Measurements from ENCODE around the gene SLC16A9. TPM values are rescaled to one million over a fixed set of nuclear protein-coding genes. Genes with fewer than 3 reads are reported as not detected.

The SLC16A9 gene
- total RNA-seq, 2 donors from 2014 or later: 0.42 to 1.2 TPM

DNA sequence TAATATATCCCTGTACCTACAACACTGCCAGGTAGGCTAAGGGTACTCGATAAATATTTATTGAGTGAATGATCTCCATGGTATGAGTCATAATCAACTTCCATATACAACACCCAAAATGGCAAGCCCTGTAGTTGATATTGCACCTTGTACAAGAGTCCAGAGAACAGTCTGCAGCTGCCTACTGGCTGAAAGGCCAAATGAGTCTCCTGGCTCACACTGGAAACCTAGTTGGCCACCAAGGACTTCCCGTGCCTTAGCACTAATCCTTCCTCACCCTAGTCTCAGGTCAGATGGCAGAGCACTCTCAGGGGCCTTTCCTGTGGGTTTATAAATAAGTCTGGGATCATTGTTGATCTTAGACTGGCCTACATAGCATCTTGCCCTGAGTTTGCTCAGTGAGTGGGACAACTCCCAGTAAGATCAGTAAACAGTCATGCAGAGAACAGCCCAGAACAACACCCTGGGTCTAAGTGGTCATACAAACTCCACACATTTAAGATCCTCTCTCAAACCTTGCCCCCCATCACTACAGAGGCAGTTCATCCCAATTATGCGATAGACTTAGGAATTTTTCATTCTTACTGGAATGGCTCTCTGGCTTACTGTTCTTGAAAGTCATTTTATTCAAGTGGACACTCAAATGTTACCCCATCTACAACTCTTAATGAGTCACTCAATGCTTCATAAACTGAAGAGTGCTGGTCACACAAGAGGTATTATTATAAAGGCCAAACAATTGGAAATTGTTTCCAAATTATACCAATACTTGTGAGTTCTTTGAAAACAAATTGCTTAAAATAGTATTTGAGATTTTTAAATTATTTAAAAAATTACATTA lies 14.7 kb upstream of the SLC16A9 start:
- ATAC-seq (no peak), DNase-seq (no peak)
- intact Hi-C loops (cut with DNase I): no loop called here

DNA sequence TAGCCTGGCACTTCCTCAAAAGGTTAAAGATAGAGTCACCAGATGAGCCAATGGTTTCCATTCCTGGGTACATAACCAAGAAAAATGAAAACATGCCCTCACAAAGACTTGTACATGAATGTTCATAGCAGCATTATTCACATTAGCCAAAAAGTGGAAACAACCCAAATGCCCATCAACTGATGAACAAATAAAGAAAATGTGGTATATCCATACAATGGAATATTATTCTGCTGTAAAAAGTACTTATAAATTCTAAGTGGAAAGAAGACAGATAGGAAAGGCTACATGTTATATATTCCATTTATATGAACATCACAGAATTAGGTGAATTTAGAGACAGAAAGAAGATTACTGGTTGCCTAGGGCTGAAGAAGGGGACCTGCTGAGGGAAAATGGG lies 10.7 kb upstream of the SLC16A9 start:
- DNase-seq (no peak), ATAC-seq (no peak)
- intact Hi-C loops (cut with DNase I): no loop called here

DNA sequence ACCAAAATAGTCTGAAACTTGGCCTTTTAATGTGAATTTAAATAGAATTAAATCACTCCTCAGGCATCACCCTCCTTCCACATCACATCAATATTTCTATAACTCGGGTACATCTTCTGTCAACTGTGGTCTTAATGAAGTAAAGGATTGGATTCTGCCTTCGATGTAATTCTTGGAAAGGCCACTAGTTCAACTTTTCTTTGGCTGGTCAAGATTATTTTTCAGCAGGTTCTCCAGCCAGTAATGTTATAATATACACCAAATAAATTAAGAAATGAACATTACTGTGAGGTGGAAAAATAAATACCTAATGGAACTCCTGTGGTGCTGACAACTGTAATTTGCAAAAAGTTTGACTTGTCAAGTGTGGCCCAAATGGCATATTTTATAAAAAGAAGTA lies 9.7 kb upstream of the SLC16A9 start:
- DNase-seq: no peak
- no peak for ATAC-seq
- intact Hi-C loops (cut with DNase I): no loop called here

DNA sequence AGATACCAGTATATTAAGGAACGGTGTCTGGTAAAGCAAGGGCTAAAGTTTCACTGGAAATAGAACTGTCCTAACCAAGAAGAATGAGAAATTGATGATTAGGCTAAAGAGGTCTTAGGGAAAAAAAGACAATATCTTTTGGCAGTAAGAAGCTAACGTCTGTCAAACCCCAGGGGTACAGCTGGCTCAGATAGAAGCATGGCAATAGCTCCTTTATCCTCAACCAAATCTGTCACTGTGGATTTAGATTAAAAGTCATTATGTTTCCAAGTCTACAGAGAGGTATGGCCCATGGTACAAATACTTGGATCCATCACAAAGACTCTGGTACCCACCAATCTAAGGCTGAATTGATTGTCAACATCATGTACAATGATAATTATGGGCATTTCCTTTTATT lies 8.6 kb upstream of the SLC16A9 start:
- intact Hi-C loops (cut with DNase I): no loop called here
- no peak for ATAC-seq
- no peak for DNase-seq

DNA sequence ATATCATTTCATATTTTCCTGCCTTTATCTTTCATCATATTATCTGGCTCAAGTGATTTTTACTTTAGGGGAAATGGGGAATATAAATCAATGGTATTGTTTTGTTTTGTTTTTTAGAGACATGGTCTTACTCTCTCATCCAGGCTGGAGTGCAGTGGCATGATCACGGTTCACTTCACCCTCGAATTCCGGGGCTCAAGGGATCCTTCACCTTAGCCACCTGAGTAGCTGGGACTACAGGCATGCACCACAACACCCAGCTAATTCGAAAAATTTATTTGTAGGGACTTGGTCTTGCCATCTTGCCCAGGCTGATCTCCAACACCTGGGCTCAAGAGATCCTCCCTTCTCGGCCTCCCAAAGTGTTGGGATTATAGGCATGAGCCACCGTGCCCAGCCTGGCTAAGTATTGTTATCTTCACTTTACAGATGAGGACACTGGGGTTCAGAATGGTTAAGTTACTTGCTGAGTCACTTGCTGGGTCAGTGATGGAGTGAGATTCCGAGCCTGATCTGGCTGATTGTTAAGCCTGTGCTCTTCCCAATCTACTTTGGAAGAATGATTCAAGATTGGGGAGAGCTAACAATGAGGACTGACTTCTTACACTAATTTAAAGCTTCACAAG lies 3.7 kb upstream of the SLC16A9 start:
- DNase-seq (no peak), ATAC-seq (no peak)
- intact Hi-C loops (cut with DNase I): no loop called here

DNA sequence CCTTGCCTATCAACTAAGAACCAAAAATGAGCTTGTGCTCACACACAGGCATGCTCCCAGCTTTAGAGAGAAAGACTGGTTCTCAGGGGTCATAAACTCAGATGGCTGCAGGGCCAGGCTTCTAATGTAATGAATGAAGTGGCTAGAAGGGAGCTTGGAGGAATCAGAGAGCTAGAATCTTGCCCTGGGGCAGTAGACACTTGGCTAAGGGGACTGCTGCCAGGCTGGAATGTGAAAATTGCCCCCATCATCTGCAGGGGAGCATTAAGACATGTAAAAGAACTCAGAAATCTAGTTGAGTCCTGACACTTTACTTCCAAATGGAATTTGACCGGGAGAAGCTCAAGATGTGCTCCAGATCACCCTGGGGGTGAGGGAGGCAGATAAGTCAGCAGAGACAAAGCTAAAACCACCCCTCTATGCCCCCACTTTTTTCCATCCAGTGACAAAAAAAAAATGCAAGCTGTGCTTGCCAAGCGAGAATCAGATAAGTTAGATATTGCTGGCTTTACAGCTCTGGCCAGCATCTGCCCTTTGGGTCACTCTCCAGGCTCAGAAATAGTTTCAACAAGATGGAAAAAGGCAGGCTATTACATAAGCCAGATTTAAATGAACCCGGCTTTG lies 2.3 kb upstream of the SLC16A9 start:
- DNase-seq: no peak
- no peak for ATAC-seq
- intact Hi-C loops (cut with DNase I): no loop called here

DNA sequence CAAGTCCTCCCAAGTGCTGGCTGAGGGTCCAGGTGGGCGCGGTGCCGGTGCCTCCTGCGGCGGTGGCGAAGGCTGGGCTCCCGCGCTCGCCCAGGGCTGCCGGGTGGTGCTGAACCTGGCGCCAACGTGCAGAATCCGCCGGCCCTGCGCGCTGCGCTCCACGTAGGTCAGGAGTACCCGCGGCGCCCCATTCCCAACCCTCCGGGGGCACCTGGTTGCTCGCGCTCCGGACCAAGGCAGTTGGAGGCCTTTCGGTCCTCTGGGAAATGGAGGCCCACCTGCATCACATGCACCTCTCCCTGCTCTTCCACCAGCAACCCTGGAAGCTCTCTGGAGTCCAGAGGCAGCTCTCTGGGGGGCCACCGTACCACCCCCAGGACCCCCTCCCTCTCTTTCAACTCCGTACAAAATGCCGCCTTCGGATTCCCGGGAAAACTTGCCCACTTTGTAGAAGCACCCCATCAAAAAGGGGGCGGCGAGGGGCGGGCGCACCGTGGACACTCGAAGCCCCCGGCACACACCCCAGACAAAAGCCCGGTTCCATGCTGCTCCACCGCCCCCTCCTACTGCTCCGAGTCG lies 745 bp downstream of the SLC16A9 start:
- DNase-seq: peak; percentile 37
- intact Hi-C loops (cut with DNase I): no loop called here
- peak; percentile 36 to 67 for ATAC-seq

DNA sequence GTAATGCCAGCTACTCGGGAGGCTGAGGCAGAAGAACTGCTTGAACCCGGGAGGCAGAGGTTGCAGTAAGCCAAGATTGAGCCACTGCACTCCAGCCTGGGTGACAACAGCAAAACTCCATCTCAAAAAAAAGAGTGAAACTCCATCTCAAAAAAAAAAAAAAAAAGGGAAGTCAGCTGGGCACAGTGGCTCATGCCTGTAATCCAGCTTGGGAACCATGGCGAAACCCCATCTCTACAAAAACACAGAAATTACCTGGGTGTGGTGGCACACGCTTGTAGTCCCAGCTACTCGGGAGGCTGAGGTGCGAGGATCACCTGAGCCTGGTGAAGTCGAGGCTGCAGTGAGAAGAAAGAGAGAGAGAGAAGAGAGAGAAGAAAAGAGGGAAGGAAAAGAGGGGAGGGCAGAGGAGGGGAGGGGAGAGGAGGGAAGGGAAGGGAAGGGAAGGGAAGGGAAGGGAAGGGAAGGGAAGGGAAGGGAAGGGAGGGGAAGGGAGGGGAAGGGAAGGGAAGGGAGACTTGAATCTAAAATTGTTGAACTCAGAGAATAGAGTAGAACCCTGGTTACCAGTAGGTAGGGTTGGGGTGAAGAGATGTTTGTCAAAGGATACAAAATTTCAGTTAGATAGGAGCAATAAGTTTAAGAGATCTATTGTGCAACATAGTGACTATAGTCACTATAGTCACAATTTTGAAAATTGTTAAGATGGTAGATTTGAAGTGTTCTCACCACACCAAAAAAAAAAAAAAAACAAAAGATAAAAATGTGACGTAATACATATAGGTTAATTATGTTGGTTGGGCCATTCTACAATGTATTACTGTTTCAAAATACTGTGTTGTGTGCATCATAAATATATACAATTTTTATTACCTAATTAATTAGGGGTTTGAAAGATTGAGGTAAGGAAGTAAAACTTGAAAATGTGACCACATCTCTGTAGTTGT lies 2.5 kb downstream of the SLC16A9 start:
- DNase-seq (no peak), ATAC-seq (no peak)
- intact Hi-C loops (cut with DNase I): no loop called here

DNA sequence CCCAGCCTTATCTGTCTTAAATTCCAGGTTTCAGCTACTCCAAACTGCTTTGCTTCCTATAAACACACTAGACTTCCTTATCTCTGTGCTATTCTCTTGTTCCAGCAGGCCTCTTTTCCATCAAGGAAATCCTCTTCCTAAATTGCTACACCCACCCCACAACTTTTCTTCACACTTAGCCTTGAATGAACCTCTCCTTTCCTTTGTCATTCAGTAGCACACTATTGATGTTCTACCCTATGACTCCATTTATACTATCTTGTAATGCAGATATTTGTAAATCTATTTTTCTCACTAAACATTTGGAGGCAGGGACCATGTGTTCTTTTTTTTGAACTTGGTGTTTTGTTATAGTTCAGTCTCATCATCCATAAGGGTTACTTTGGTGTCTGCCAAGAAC lies 3.7 kb downstream of the SLC16A9 start:
- intact Hi-C loops (cut with DNase I): no loop called here
- no peak for ATAC-seq
- no peak for DNase-seq

DNA sequence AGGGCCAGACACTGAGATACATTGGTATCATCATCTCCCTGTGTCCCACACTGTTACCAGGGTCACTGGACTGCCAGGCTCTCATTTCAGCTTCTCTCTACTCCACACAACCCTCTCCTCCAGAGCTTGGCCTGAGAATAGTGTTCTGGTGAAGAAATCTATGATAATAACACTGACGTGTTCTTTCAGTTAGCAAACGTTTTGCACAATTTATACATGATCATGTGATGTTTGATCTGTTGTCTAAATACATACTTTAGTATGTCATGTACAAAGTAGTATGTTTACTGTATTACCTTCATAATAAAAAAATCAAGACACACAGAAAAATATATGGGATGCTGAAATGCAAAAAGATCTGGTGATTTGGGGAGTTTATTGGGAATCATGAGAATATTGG lies 5.0 kb downstream of the SLC16A9 start:
- intact Hi-C loops (cut with DNase I): no loop called here
- no peak for ATAC-seq
- DNase-seq: no peak

DNA sequence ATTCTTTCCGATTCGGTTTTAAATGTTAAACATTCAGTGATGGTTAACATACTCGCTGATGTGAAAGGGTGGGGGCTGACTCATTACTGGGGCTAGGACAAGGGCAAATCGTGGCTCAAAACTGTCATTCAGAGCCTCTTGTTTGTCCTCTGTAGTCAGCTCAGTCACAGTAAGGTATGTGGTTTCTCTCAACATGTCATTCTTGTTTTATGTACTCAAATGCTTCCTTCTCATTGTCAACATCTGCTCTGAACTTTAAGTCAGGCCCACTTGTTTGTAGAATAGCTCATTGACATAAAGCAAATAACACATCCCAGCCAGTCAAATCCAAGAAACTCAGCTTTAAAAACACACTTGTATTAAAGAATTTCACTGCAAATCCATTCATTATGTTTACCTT lies 7.3 kb downstream of the SLC16A9 start:
- intact Hi-C loops (cut with DNase I): no loop called here
- ATAC-seq: no peak
- no peak for DNase-seq

DNA sequence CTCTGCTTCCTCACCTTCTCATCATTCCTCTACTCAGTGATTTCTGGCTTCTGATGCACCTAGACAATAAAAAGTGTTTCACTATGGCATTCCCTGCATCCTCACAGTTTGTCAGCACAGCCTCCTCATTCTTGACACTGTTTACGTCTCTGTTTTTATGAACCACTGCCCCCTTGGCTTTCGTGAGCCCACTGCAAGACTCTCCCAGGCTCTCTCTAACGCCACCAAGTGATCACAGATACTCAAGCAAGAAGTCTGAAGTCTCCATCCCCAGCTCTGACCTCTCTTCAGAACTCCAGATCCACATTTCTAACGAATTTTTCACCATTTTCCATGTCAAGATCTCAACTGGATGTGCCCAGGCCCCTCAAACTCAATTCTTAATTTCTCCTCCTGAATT lies 8.9 kb downstream of the SLC16A9 start:
- intact Hi-C loops (cut with DNase I): no loop called here
- no peak for ATAC-seq
- DNase-seq: no peak

DNA sequence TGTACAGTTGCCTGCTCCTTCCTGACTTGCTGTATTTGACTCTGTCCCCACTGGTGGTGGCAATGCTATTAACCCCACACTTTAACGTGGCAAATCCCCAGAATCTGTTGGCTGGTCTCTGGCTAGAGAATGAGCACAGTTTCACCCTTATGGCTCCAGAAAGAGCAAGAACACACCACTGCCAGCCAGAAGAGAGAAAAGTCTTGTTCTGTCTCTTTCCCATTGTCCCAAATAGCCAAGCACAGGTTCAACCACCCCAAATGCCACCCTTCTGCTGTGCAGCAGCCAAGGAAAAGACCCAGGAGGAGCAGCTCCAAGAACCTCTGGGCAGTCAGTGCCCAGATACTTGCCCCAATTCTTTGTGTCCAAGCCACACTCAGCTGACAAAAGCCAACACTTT lies 11.3 kb downstream of the SLC16A9 start:
- DNase-seq (no peak), ATAC-seq (no peak)
- intact Hi-C loops (cut with DNase I): no loop called here

DNA sequence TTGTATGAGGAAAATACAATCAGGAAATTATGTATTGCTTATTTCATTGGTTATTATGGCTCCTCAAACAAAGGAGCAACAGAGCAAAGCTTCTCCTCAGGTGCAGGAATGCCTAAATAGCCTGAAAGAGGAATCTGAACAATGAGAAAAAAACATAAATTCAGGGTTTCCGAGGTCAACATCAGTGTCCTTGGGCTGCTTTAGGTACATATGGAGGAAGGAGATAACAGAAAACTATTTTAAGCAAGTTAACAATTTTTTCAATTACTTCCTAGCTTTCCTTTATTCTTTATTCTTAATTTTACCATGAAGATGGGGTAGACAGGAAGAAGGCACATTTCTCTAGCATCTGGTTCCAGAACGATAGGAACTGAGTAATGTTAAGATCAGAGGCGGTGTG lies 14.0 kb downstream of the SLC16A9 start:
- ATAC-seq: no peak

DNA sequence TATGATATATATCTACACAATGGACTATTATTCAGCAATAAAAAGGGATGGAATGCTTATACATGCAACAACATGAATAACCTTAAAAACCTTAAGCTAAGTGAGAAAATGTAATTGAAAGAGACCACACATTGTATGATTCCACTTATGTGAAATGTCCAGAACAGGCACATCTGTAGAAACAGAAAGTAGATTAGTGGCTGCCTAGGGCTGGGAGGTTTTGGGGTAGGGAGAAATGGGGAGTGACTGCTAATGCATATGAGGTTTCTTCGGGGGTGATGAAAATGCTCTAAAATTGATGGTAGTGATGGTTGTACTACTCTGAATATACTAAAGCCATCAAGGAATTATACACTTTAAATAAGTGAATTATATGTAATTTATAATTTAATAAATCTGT lies 14.7 kb downstream of the SLC16A9 start:
- intact Hi-C loops (cut with DNase I): no loop called here
- ATAC-seq: no peak
- DNase-seq: no peak

More for the DNA sequence above, 14.0 kb downstream of the SLC16A9 start:
- no peak for DNase-seq
- intact Hi-C loops (cut with DNase I): no loop called here

DNA sequence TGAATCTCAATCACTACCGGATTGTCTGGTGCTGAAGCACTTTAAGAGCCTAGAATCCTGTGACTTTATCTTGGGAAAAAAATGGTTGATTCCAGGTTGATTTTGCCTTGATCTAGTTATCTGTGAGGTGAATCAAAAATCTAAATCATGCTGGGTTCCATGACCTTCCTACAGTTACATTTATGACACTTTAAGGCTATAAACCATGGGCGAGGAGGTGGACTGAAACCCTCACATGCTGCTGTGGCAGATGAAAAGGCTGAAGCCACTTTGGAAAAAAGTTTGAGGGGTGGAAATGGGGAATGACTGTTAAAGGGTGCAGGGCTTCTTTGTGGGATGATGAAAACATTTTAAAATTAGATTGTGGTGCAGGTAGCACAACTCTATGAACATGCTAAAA lies 17.5 kb downstream of the SLC16A9 start:
- DNase-seq (no peak), ATAC-seq (no peak)
- intact Hi-C loops (cut with DNase I): no loop called here

DNA sequence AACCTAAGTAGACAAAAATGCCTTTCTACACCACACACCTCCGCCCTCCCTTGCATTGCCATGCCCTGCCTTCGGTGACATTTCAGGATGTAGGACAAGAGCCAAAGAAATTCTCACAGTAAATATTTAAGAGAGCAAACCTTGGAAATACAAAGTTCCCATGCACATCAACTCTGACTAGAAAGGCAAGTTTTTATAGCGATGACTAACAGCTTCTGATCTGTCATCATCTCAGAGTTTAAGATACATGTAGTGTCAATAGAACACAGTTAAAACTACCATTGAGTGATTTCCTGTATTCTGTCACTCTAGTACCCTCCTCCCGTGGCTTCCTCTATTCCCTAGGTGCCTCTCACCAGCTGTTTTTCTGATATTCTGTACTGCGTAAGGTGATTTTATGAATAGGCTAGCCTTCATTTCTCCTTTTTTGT lies 20.7 kb downstream of the SLC16A9 start:
- intact Hi-C loops (cut with DNase I): no loop called here
- no peak for ATAC-seq
- no peak for DNase-seq

DNA sequence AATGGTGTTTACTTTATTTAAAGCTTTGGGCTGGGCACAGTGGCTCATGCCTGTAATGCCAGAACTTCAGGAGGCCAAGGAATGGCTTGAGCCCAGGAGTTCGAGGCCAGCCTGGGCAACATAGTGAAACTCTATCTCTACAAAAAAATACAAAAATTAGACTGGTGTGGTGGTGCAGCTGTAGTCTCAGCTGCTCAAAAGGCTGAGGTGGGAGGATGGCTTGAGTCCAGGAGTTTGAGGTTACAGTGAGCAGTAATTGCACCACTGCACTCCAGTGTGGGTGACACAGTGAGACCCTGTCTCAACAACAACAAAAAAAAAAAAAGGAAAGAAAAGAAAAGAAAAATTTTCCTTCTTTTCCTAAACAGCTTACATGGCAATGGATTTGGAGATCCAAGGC lies 22.0 kb downstream of the SLC16A9 start:
- intact Hi-C loops (cut with DNase I): no loop called here
- no peak for DNase-seq

DNA sequence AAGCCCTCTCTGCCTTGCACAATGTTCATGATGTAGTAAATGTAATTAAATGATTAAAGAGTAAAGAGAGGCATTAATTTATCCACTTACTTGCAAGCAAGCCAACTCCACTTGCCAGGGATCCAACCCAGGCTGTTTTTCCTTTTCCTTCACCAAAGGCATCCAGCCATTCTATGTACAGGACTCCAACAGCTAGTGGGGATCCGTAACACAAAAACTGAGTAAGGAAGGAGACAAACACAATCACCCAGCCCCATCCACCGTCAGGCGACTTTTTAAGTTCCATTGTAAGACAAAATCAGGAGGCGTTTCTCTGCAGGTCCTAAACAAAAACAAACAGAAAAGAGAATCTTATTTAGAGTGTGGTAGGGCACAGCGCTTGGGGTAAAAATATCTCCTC lies 25.6 kb downstream of the SLC16A9 start:
- no peak for DNase-seq
- ATAC-seq: no peak
- intact Hi-C loops (cut with DNase I): no loop called here

More for the DNA sequence above, 22.0 kb downstream of the SLC16A9 start:
- ATAC-seq: no peak

Measured in left cardiac atrium (tissue), 4 donors.